ENCODE measurements around the gene COL4A1. TPM values are rescaled to one million over a fixed set of nuclear protein-coding genes. Genes with fewer than 3 reads are reported as not detected.

The COL4A1 gene
- total RNA-seq, 1 donor from 2014 or later = 1,882 TPM

- DNase-seq = peak; percentile 70
These were observed 90.4 kb downstream of the COL4A1 start for GRCh38 chr13:110216398-110217041.

GRCh38 chr13:110216006-110216397, 91.0 kb downstream of the COL4A1 start:
- no peak for DNase-seq

GRCh38 chr13:110215606-110216005, 91.4 kb downstream of the COL4A1 start:
- no peak for DNase-seq

- DNase-seq = no peak
These were observed 92.3 kb downstream of the COL4A1 start for GRCh38 chr13:110214637-110215036.

GRCh38 chr13:110213461-110214074, 93.4 kb downstream of the COL4A1 start:
- no peak for DNase-seq

GRCh38 chr13:110212529-110212928, 94.4 kb downstream of the COL4A1 start:
- no peak for DNase-seq

- DNase-seq = no peak
These were observed 95.2 kb downstream of the COL4A1 start for GRCh38 chr13:110211735-110212134.

GRCh38 chr13:110211046-110211445, 95.9 kb downstream of the COL4A1 start:
- no peak for DNase-seq

- no peak for DNase-seq
These were observed 96.4 kb downstream of the COL4A1 start for GRCh38 chr13:110210604-110210985.

- DNase-seq = no peak
These were observed 96.9 kb downstream of the COL4A1 start for GRCh38 chr13:110209950-110210603.

GRCh38 chr13:110208116-110208515, 98.8 kb downstream of the COL4A1 start:
- DNase-seq = no peak

- no peak for DNase-seq
These were observed 100.0 kb downstream of the COL4A1 start for GRCh38 chr13:110206996-110207395.

- no peak for DNase-seq
These were observed 100.8 kb downstream of the COL4A1 start for GRCh38 chr13:110206185-110206584.

- no peak for DNase-seq
These were observed 105.8 kb downstream of the COL4A1 start for GRCh38 chr13:110201114-110201513.

GRCh38 chr13:110200276-110200870, 106.6 kb downstream of the COL4A1 start:
- DNase-seq = no peak

- DNase-seq = no peak
These were observed 107.7 kb downstream of the COL4A1 start for GRCh38 chr13:110199046-110199831.

- DNase-seq = no peak
These were observed 109.5 kb downstream of the COL4A1 start for GRCh38 chr13:110197471-110197870.

- no peak for DNase-seq
These were observed 109.9 kb downstream of the COL4A1 start for GRCh38 chr13:110197026-110197425.

- DNase-seq = no peak
These were observed 111.1 kb downstream of the COL4A1 start for GRCh38 chr13:110195547-110196485.

GRCh38 chr13:110194451-110194850, 112.5 kb downstream of the COL4A1 start:
- DNase-seq = no peak

- no peak for DNase-seq
These were observed 113.5 kb downstream of the COL4A1 start for GRCh38 chr13:110193491-110193890.

- no peak for DNase-seq
These were observed 114.5 kb downstream of the COL4A1 start for GRCh38 chr13:110192472-110192871.
